Activated T-helper 2 cell treated with anti-CD3 and anti-CD28 coated beads, Interferon-gamma antibody, Interleukin-2, Interleukin-4, amounts not matched to agents 10 μg/mL and 5 μg/mL and 100 μg/mL, durations not matched to agents 14 hours and 24 hours and 36 hours (primary cell): ENCODE data around the gene ARHGAP23. TPM values are rescaled to one million over a fixed set of nuclear protein-coding genes. Genes with fewer than 3 reads are reported as not detected.
"Not testable (repeated sequence)": the region's sequence is repeated elsewhere in the genome, so short reads cannot be mapped to it uniquely, and the experiment has no call there.

Experiments used
- DNase-seq: peaks from one replicate; pipeline ENCODE4 v3.0.0; 2021; ENCODE audit warnings: low spot score
- H3K27ac Mint-ChIP-seq: one replicate; pipeline ENCODE4 v1.8.0; 2021; ENCODE audit warnings: mixed read lengths
- H3K27me3 Mint-ChIP-seq: one replicate; pipeline ENCODE4 v1.8.0; 2021; ENCODE audit warnings: low read depth, mixed read lengths
- H3K36me3 Mint-ChIP-seq: one replicate; pipeline ENCODE4 v1.8.0; 2021; ENCODE audit warnings: low read depth, mixed read lengths
- H3K4me1 Mint-ChIP-seq: one replicate; pipeline ENCODE4 v1.8.0; 2021; ENCODE audit warnings: low read depth, mixed read lengths
- H3K4me3 Mint-ChIP-seq: one replicate; pipeline ENCODE4 v1.8.0; 2021; ENCODE audit warnings: low read depth, mild to moderate bottlenecking, moderate library complexity, mixed read lengths
- H3K9me3 Mint-ChIP-seq: one replicate; pipeline ENCODE4 v1.8.0; 2021; ENCODE audit warnings: mixed read lengths
- intact Hi-C: fragments of 100-400 bp; cut with micrococcal nuclease; formaldehyde crosslinking; loops from one replicate; pipeline ENCODE4 v1.15.1; 2023
- total RNA-seq: library from RNA; stranded (reverse); gene quantifications from 2 replicates; pipeline ENCODE4 v1.2.3, GENCODE V29; 2022

Gene ARHGAP23
- total RNA-seq, 1 donor from 2014 or later, result 1.2 TPM

DNA sequence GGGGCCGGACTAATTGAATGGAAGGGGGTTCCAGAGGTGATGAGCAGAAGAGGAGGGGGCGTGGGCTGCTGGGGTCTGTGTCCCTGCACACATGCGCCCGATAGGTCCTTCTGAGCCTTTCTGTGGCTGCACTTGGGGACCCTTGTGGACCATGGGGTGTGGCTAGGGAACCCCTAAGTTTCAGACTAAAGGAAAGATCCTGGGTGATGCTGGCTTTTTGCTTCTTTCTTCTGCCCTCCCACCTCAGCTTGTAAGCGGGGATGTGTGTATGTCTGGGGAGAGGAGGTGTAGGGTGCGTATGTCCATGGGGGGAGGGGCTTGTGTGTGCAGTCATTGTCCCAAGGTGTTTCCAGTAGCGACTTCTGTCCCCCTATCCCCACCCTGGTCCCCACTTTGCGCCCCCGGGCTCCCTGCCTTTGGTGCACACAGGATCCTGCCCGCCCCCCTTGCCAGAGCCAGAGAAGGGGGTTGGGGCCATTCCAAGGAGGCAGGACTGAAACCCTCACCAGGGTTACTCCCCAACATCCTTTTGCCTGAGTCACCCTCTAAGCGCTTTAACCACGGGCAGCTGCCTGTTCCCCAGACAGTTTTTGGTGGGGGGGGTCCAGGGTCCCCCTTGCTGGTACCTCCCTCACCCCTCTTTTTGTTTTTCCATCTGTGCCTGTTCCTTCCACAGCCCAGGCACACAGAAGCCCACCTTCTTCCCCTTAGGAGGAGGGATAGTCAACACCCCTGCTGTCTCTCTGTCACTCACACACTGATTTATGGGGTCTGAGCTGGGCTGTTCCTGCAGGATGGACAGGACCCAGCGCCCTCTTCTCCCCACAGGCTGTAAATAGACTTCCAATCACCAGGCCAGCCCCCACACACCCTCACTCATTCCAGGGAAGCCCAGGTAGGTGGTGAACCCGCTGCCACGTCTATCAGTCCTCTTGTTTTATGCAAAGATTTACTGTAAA is 83.2 kb downstream of the ARHGAP23 start:
- H3K4me3 Mint-ChIP-seq, result no peak overlapping the region
- H3K27me3 Mint-ChIP-seq, result peaks cover 41% of the 10 kb centered on the region
- H3K27ac Mint-ChIP-seq, result no peak overlapping the region
- intact Hi-C loops, result no loop called here
- no peak for DNase-seq
- H3K9me3 Mint-ChIP-seq, result no peaks in the 10 kb centered on the region
- no peaks in the 10 kb centered on the region for H3K36me3 Mint-ChIP-seq
- H3K4me1 Mint-ChIP-seq, result peaks cover 5% of the 10 kb centered on the region

DNA sequence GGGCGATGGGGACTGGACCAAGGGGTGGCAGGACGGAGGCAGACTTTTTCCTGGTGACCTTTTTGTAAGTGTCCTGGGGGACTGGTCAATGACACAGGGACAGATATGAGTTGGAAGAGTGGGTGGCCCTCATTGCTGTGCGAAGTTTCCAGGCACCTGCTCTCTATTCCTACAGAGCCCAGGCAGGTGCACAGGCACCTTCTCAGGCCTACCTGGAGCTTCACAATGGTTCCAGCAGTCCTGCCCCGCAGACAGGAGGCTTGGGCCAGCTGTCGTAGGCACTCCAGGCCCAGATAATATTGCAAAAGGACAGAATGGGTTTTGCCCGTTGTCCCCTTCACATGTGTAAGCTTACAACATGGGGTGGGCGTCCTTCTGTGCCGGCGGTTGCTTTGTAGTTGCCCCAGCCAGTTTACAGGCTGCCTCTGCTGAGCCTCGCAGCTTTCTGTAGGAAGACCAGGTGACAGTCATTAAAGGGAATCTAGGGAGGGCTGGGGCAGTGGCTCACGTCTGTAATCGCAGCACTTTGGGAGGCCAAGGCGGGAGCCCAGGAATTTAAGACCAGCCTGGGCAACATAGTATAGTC is 84.3 kb downstream of the ARHGAP23 start:
- H3K36me3 Mint-ChIP-seq, result no peaks in the 10 kb centered on the region
- intact Hi-C loops, result no loop called here
- DNase-seq, result no peak
- peaks cover 39% of the 10 kb centered on the region for H3K27me3 Mint-ChIP-seq
- no peaks in the 10 kb centered on the region for H3K9me3 Mint-ChIP-seq
- H3K27ac Mint-ChIP-seq, result no peak overlapping the region
- no peak overlapping the region for H3K4me3 Mint-ChIP-seq
- H3K4me1 Mint-ChIP-seq, result peaks cover 5% of the 10 kb centered on the region

DNA sequence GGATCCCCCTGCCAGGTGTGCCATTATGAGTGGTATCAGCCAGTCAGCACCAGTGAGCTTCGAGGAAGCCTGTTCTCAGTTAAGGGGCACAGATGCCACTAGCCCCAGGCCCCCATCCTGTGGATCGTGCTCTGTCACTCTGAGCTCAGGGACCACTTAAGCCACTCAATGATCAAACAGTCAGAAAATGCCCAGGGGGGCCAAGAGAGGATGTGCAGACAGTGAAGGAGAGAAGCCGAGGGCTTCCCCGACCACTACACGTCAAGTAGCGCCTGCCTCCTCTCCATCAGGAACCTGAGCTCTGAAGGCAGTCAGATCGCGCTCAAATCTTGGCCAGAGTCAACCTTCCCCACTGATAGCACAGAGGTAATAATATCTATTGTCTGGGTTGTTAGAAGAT is 98.3 kb downstream of the ARHGAP23 start:
- H3K27ac Mint-ChIP-seq, H3K4me1 Mint-ChIP-seq, intact Hi-C loops, H3K36me3 Mint-ChIP-seq, DNase-seq, H3K4me3 Mint-ChIP-seq, H3K9me3 Mint-ChIP-seq: not testable (repeated sequence)
- peaks cover 14% of the 10 kb centered on the region for H3K27me3 Mint-ChIP-seq

DNA sequence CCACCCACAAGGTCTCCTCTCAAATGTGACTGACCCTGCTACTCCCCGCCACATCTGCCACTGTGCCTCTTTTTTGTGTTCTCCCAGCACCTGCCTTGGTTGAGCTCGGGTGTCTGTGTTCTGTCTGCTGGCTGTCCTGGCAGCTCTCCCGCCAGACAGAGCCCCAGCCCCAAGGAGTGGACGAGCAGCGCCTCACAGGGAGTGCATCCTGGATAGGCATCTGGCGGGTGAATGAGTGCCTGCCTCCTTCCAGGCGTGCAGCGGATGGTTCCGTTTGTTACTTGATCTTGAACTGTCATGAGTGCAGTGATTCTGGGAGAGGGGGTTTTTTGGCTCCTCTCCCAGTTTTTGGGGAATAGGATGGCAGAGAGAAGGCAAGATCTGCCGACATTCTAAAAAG is 99.9 kb downstream of the ARHGAP23 start:
- H3K4me3 Mint-ChIP-seq, intact Hi-C loops, H3K36me3 Mint-ChIP-seq, DNase-seq, H3K9me3 Mint-ChIP-seq, H3K27ac Mint-ChIP-seq, H3K4me1 Mint-ChIP-seq: not testable (repeated sequence)
- peaks cover 14% of the 10 kb centered on the region for H3K27me3 Mint-ChIP-seq

DNA sequence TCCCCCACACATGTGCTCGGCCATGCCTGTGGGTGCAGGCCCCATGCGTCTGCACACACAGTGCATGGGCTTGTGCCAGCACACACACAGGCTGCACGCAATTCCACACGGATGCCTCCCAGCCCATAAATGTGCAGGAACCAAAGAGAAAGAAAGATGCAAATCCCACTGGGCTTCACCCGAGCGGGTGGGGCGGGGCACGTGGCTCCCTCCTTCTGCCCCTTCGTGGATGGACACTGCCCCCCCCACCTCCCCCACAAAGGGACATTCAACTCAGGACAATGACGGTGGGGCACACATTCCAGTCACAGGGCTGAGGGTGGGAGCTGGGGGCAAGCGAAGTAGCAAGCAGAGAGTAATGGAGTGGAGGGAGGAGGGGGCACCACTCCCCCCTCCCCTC is 102.6 kb downstream of the ARHGAP23 start:
- intact Hi-C loops, H3K9me3 Mint-ChIP-seq, H3K4me1 Mint-ChIP-seq, DNase-seq, H3K36me3 Mint-ChIP-seq, H3K27ac Mint-ChIP-seq, H3K4me3 Mint-ChIP-seq: not testable (repeated sequence)
- peaks cover 11% of the 10 kb centered on the region for H3K27me3 Mint-ChIP-seq

DNA sequence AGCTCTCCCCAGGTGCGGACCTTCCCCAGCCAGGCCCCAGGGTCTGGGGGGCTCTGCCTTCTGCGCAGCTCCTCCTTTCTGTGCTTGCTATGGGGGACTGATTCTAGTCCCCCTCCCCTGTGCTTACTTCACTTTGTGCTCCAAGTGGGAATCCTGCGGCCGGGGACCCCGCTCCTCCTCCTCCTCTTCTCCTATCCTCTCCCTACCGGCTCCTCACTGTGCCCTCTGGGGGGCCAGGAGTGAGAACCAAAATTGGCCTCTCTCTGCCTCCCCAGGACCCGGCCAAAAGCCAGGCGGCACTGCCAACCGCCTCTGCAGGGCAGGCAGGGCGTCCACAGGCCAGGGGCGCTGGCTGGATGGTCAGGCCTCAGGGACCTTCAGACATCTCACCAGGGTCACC is 103.5 kb downstream of the ARHGAP23 start:
- H3K27ac Mint-ChIP-seq, DNase-seq, H3K4me3 Mint-ChIP-seq, H3K4me1 Mint-ChIP-seq, H3K36me3 Mint-ChIP-seq, intact Hi-C loops, H3K9me3 Mint-ChIP-seq: not testable (repeated sequence)
- H3K27me3 Mint-ChIP-seq, result peaks cover 11% of the 10 kb centered on the region

DNA sequence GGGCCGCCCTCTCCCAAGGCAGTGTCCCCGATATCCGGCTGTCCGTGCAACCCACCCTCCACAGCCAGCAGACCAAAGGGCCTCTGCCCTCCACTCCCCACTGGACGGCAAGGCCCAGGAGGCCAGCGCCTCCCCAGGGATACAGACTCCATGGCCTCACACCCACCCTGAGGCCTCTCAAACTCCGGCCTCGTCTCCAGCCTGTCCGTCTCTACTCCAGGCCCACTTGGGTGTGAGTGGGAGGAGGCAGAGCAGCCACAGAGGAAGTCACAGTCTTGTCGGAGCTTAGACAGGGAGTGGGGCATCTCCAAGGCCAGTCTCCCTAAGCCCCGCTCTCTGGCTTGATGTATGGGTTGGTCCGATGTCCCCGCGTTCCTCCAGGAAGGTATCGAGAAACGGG is 104.2 kb downstream of the ARHGAP23 start:
- Mint-ChIP-seq H3K9me3 (no peaks in the 10 kb centered on the region), H3K27ac (no peak overlapping the region), H3K4me1 (peaks cover 6% of the 10 kb centered on the region), H3K27me3 (peaks cover 11% of the 10 kb centered on the region), H3K4me3 (no peak overlapping the region), H3K36me3 (no peaks in the 10 kb centered on the region)
- no peak for DNase-seq
- intact Hi-C loops, result no loop called here

DNA sequence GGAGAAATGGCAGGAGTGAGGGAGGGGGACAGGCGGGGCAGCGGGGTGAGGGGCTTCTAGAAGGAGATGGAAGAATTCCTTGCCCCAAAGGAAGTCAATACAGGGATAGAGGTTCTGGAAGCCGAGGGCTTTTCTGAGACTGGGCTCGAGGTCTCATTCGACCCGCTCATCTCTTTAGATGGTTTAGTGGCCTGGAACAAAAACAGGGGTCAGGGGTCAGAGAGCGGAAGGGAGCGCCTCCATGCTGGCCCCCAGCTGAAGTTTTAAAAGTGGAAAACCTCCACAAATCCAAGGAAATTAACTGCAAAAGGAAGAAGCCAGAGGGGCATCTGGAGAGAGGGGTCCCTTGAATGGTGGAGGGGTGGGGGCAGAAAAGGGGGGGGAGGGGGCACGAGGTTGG is 105.0 kb downstream of the ARHGAP23 start:
- Mint-ChIP-seq H3K9me3 (no peaks in the 10 kb centered on the region), H3K4me1 (peaks cover 4% of the 10 kb centered on the region), H3K27ac (no peak overlapping the region), H3K36me3 (no peaks in the 10 kb centered on the region), H3K27me3 (peaks cover 6% of the 10 kb centered on the region), H3K4me3 (no peak overlapping the region)
- no peak for DNase-seq
- intact Hi-C loops, result no loop called here

DNA sequence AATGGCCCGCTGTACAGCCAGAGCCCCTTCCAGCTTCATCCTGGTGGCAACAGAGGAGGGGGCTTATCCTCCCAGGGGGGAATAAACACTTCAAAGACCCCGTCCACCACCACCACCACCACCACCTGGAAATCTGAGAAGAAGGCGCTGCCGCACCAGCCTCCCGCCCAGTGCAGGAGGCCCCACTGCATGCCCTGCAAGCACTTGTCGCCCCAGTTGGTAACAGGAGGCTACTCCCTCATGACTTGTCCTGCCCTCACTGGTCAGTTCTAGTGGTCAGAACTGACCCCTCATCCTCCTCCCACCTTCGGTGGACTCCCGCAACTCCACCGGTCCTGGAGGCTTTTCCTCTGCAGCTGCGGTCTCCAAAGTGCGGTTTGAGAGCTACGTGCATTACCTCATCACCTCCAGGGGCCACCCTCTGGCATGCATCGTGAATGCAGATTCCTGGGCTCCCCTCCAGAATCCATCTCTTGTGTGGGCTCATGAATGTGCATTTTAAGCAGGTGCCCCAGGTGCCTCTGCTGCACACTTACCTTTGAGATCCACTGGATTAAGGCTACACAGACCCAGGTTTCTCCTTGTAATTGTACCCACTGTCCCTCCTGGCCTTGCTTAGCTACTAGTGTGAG is 105.7 kb downstream of the ARHGAP23 start:
- Mint-ChIP-seq H3K27me3 (peaks cover 3% of the 10 kb centered on the region), H3K27ac (no peak overlapping the region), H3K9me3 (no peaks in the 10 kb centered on the region), H3K4me1 (no peaks in the 10 kb centered on the region), H3K36me3 (no peaks in the 10 kb centered on the region), H3K4me3 (no peak overlapping the region)
- DNase-seq, result no peak
- intact Hi-C loops, result no loop called here

DNA sequence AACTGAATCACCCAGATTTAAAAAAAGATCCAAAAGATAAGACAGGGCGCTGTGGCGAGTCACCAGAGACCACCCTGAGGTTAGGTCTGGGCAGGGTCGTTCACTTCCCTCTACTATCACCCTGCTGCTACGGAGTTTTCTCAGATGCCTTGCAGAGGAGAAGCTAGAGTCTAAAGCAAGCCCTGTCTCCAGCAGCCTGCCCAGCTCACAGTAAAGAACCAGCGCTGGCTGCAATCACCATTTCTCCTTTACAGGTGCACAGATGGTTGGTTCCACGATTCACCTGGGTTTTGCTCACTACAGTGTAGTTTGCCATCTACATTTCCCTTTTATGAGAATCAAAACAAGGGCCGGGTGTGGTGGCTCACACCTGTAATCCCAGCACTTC is 106.2 kb downstream of the ARHGAP23 start:
- intact Hi-C loops, result no loop called here
- H3K27me3 Mint-ChIP-seq, result peaks cover 3% of the 10 kb centered on the region
- H3K9me3 Mint-ChIP-seq, result no peaks in the 10 kb centered on the region
- no peaks in the 10 kb centered on the region for H3K4me1 Mint-ChIP-seq
- no peak for DNase-seq
- no peak overlapping the region for H3K27ac Mint-ChIP-seq
- no peak overlapping the region for H3K4me3 Mint-ChIP-seq
- no peaks in the 10 kb centered on the region for H3K36me3 Mint-ChIP-seq

DNA sequence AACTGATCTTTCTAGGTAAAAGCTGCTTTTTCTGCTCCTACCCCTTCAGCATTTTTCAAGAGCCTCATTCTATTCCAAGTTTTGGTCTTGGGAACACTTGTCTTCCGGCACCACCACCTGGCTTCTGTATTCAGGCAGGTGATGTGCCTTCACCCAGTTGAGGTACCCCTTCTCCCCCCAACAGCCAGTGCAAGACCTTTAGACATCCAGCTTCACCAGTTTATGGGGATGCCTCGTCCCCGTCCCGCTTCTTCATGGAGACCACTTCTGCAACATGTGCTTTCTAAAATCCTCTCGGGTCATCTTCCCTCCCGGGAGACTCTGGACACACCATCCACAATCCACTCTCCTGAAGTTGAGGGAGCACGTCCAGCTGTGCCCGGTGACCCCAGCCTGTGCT is 107.6 kb downstream of the ARHGAP23 start:
- intact Hi-C loops, result loop anchor here (2.0 kb wide), 1 partner anchor 43 kb away; no protein-coding TSS in a partner anchor
- Mint-ChIP-seq H3K4me1 (no peaks in the 10 kb centered on the region), H3K9me3 (no peaks in the 10 kb centered on the region), H3K27me3 (peaks cover 3% of the 10 kb centered on the region), H3K4me3 (no peak overlapping the region), H3K27ac (no peak overlapping the region), H3K36me3 (no peaks in the 10 kb centered on the region)
- DNase-seq, result no peak

DNA sequence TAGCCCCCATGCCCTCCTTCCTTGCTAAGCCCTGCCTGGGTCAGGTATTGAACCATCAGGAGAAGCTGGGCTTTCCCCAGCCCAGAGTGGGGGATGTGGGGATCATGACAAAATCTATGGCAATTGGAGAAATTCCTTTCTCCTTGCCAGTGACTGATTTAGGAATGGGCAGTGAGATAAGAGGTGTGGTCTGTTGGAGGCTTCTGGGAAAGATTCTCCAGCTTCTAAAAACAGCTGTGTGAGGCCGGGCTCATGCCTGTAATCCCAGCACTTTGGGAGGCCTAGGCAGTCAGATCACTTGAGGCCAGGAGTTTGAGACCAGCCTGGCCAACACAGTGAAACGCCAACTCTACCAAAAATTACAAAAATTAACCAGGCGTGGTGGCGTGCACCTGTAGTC is 108.4 kb downstream of the ARHGAP23 start:
- Mint-ChIP-seq H3K27me3 (peaks cover 3% of the 10 kb centered on the region), H3K36me3 (no peaks in the 10 kb centered on the region), H3K9me3 (no peaks in the 10 kb centered on the region), H3K4me3 (no peak overlapping the region), H3K4me1 (no peaks in the 10 kb centered on the region), H3K27ac (no peak overlapping the region)
- intact Hi-C loops, result loop anchor here (2.0 kb wide), 1 partner anchor 44 kb away; no protein-coding TSS in a partner anchor
- DNase-seq, result no peak

DNA sequence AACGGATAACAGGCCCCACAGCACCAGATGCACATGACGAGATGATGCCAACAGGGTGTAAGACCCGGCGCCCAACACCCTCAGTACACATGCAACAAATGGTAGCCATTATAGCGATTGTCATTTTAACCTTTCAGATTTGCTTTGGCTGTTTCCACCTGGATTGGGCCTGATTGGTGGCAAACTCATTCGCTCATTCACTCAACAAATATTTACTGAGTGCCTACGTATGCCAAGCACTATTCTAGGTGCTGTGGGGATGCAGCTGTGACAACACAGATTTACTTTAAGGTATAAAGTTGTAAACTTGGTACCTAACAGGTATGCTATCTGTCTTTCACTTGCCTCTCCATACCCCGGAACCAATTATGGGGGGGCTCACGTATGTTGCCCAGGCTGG is 110.6 kb downstream of the ARHGAP23 start:
- H3K27me3 Mint-ChIP-seq, result peaks cover 3% of the 10 kb centered on the region
- no peak for DNase-seq
- H3K4me3 Mint-ChIP-seq, result no peak overlapping the region
- intact Hi-C loops, result no loop called here
- no peaks in the 10 kb centered on the region for H3K9me3 Mint-ChIP-seq
- H3K27ac Mint-ChIP-seq, result no peak overlapping the region
- H3K4me1 Mint-ChIP-seq, result no peaks in the 10 kb centered on the region
- H3K36me3 Mint-ChIP-seq, result no peaks in the 10 kb centered on the region
